Osteocyte (in vitro differentiated cells): ENCODE data around the gene EDA2R. TPM values are rescaled to one million over a fixed set of nuclear protein-coding genes. Genes with fewer than 3 reads are reported as not detected.

Experiments used
- DNase-seq: peaks from one replicate; pipeline ENCODE4 v3.0.0; 2021; ENCODE audit warnings: mixed read lengths; ENCODE audit not compliant: unreplicated experiment; ENCODE audit errors: extremely low spot score
- H3K27ac Mint-ChIP-seq: one replicate; pipeline ENCODE4 v1.8.0; 2021; ENCODE audit warnings: mild to moderate bottlenecking, mixed read lengths; ENCODE audit not compliant: unreplicated experiment
- H3K27me3 Mint-ChIP-seq: one replicate; pipeline ENCODE4 v1.8.0; 2021; ENCODE audit warnings: mixed read lengths; ENCODE audit not compliant: unreplicated experiment
- H3K36me3 Mint-ChIP-seq: one replicate; pipeline ENCODE4 v1.8.0; 2021; ENCODE audit warnings: mixed read lengths; ENCODE audit not compliant: unreplicated experiment
- H3K4me1 Mint-ChIP-seq: one replicate; pipeline ENCODE4 v1.8.0; 2021; ENCODE audit warnings: mixed read lengths; ENCODE audit not compliant: unreplicated experiment
- H3K4me3 Mint-ChIP-seq: one replicate; pipeline ENCODE4 v1.8.0; 2021; ENCODE audit warnings: mild to moderate bottlenecking, moderate library complexity, mixed read lengths; ENCODE audit not compliant: unreplicated experiment
- H3K9me3 Mint-ChIP-seq: one replicate; pipeline ENCODE4 v1.8.0; 2021; ENCODE audit warnings: mixed read lengths; ENCODE audit not compliant: unreplicated experiment
- total RNA-seq: library from RNA; stranded (reverse); gene quantifications from 2 replicates; pipeline ENCODE4 v1.2.1, GENCODE V29; 2021
- TF ChIP-seq, protein P1 (sequence below): fragments of 200-600 bp; sonication (generic); IDR thresholded peaks from 2 replicates; pipeline ENCODE4 v1.5.0; 2021; ENCODE audit warnings: antibody characterized with exemption, mild to moderate bottlenecking, moderate library complexity

EDA2R gene
- total RNA-seq, 1 donor from 2014 or later: 2.3 TPM

DNA sequence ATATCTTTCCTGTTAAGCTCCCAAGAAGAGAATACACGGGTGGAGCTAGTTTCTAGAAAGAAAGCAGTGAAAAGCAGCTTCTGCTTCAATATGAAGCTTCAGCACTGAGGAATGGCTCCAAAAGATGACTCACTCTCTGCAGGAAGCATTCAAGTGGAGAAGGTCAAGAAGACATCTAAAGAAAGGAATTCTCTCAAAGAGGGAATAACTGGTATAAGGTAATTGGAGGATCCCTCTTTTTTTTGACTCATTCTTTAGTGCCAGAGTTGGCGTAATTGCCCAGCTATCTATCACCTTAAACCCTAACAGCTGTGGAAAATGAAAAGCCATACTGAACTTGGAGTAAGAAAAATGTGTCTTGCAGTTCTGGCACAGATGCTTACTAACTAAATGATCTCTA is 3.5 kb downstream of the EDA2R start:
- Mint-ChIP-seq H3K27ac (no peak overlapping the region), H3K36me3 (no peaks in the 10 kb centered on the region), H3K27me3 (no peaks in the 10 kb centered on the region), H3K4me3 (no peak overlapping the region), H3K4me1 (no peaks in the 10 kb centered on the region), H3K9me3 (peaks cover 40% of the 10 kb centered on the region)
- TF ChIP-seq, protein P1, sequence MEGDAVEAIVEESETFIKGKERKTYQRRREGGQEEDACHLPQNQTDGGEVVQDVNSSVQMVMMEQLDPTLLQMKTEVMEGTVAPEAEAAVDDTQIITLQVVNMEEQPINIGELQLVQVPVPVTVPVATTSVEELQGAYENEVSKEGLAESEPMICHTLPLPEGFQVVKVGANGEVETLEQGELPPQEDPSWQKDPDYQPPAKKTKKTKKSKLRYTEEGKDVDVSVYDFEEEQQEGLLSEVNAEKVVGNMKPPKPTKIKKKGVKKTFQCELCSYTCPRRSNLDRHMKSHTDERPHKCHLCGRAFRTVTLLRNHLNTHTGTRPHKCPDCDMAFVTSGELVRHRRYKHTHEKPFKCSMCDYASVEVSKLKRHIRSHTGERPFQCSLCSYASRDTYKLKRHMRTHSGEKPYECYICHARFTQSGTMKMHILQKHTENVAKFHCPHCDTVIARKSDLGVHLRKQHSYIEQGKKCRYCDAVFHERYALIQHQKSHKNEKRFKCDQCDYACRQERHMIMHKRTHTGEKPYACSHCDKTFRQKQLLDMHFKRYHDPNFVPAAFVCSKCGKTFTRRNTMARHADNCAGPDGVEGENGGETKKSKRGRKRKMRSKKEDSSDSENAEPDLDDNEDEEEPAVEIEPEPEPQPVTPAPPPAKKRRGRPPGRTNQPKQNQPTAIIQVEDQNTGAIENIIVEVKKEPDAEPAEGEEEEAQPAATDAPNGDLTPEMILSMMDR: no peak
- DNase-seq: no peak

- H3K36me3 Mint-ChIP-seq: no peaks in the 10 kb centered on the region
- DNase-seq: no peak
- no peaks in the 10 kb centered on the region for H3K27me3 Mint-ChIP-seq
- H3K9me3 Mint-ChIP-seq: peaks cover 44% of the 10 kb centered on the region
- H3K4me1 Mint-ChIP-seq: no peaks in the 10 kb centered on the region
- no peak overlapping the region for H3K27ac Mint-ChIP-seq
- TF ChIP-seq, protein P1: no peak
- no peak overlapping the region for H3K4me3 Mint-ChIP-seq
Observed at GRCh38 chrX:66634272-66634671, 4.6 kb downstream of the EDA2R start.

DNA sequence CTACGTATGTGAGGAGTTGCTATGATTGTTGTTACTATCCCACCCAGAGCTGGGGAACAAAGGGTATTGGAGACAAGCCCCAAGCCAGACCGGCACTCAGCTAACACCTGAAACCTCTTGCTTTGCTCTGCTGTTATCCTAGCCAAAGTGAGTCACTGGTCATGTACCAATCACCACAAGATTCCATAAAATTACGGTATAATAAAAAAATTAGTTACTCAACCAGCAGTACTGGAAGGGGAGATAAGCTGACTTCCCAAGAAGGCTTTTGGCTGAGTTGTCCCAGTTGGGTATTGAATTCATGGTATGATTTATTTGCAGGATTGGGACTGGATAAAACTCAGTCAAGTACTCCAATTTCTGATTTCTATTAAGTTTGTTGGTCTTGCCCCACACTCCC is 5.3 kb downstream of the EDA2R start:
- Mint-ChIP-seq H3K4me3 (no peak overlapping the region), H3K36me3 (no peaks in the 10 kb centered on the region), H3K4me1 (no peaks in the 10 kb centered on the region), H3K9me3 (peaks cover 50% of the 10 kb centered on the region), H3K27me3 (no peaks in the 10 kb centered on the region), H3K27ac (no peak overlapping the region)
- DNase-seq: no peak
- TF ChIP-seq, protein P1: no peak

GRCh38 chrX:66632981-66633380 is 5.9 kb downstream of the EDA2R start:
- no peak for DNase-seq
- no peak overlapping the region for H3K27ac Mint-ChIP-seq
- H3K27me3 Mint-ChIP-seq: no peaks in the 10 kb centered on the region
- TF ChIP-seq, protein P1: no peak
- H3K4me3 Mint-ChIP-seq: no peak overlapping the region
- H3K9me3 Mint-ChIP-seq: peaks cover 56% of the 10 kb centered on the region
- no peaks in the 10 kb centered on the region for H3K36me3 Mint-ChIP-seq
- H3K4me1 Mint-ChIP-seq: no peaks in the 10 kb centered on the region

DNA sequence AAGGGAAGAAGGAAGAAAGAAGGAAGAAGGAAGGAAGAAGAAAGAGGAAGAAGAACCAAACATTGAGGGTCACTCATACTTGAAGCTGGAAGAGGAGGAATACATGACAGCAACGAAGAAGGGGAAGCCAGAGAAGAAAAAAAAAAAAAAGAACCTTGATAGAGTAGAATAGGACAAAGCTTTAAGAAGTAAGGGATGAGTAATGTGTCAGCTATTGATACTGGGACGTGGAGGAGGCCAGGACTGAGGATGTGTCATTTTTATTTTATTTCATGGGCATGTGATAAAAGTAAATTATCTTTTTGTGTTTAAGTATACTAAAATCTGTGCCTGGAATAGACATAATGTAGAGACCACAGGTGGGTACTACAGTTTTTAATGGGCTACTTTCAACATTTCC is 6.4 kb downstream of the EDA2R start:
- Mint-ChIP-seq H3K4me3 (no peak overlapping the region), H3K27ac (no peak overlapping the region), H3K36me3 (no peaks in the 10 kb centered on the region), H3K4me1 (no peaks in the 10 kb centered on the region), H3K27me3 (no peaks in the 10 kb centered on the region), H3K9me3 (peaks cover 61% of the 10 kb centered on the region)
- no peak for DNase-seq
- TF ChIP-seq, protein P1: no peak
